Upper lobe of left lung (tissue), 6 donors: ENCODE measurements around the gene TRIM34. TPM values are rescaled to one million over a fixed set of nuclear protein-coding genes. Genes with fewer than 3 reads are reported as not detected.

Experiments
- total RNA-seq, 6 donors: library from RNA; depleted of rRNA in 4 of 6; stranded (reverse); fragments of >200 nt in 4 of 6; gene quantifications; one replicate each; pipeline versions ENCODE4 v1.1.0 to v1.2.1, GENCODE V29; 2016 to 2021
- donor health status: DM: no; HTN: no; CAD: no; lungs with moderate emphysema.
- donor health status: DM: no; HTN: yes; CAD: no; lungs with severe emphysema.

The TRIM34 gene
- total RNA-seq, 6 donors from 2014 or later: 5.8 to 15.0 (median 8.4) TPM

Other genes with a start within 250 kb of the TRIM34 start
- not detected for gene OR51M1, start 241.2 kb upstream of the TRIM34 start, total RNA-seq
- not detected for gene OR51Q1, start 202.9 kb upstream of the TRIM34 start, total RNA-seq
- gene OR51I1, start 183.5 kb upstream of the TRIM34 start, total RNA-seq: under 1 TPM in 1 of 6 donors, not detected in 5; 0.76 TPM
- gene OR51I2, start 175.7 kb upstream of the TRIM34 start, total RNA-seq: not detected
- not detected for gene OR52D1, start 136.3 kb upstream of the TRIM34 start, total RNA-seq
- 1 to 10 TPM in 2 of 6 donors, under 1 TPM in 4; 0.29 to 2.0 (median 0.72) TPM for gene UBQLN3, start 115.0 kb upstream of the TRIM34 start, total RNA-seq
- 1 to 10 TPM in 3 of 6 donors, under 1 TPM in 3; 0.26 to 5.2 (median 1.3) TPM for gene UBQLNL, start 108.3 kb upstream of the TRIM34 start, total RNA-seq
- under 1 TPM in 2 of 6 donors, not detected in 4; 0.24 to 0.55 TPM for gene OR52H1, start 76.5 kb upstream of the TRIM34 start, total RNA-seq
- gene OR52B6, start 44.1 kb upstream of the TRIM34 start, total RNA-seq: not detected
- 1 to 10 TPM; 1.0 to 8.8 (median 2.1) TPM for gene TRIM6, start 28.4 kb upstream of the TRIM34 start, total RNA-seq
- gene TRIM5, start 60.1 kb downstream of the TRIM34 start, total RNA-seq: 10 to 100 TPM; 21.1 to 53.0 (median 35.9) TPM
- gene TRIM22, start 64.8 kb downstream of the TRIM34 start, total RNA-seq: 100 to 1,000 TPM in 4 of 6 donors, 10 to 100 TPM in 2; 82.2 to 262 (median 162) TPM
- gene OR56B1, start 111.4 kb downstream of the TRIM34 start, total RNA-seq: 1 to 10 TPM in 1 of 6 donors, under 1 TPM in 1, not detected in 4; 0.30 to 1.0 TPM
- 1 to 10 TPM in 1 of 6 donors, under 1 TPM in 3, not detected in 2; 0.20 to 1.9 (median 0.72) TPM for gene OR52N4, start 129.2 kb downstream of the TRIM34 start, total RNA-seq
- not detected for gene OR52N5, start 158.4 kb downstream of the TRIM34 start, total RNA-seq
- under 1 TPM in 1 of 6 donors, not detected in 5; 0.20 TPM for gene OR52N1, start 166.3 kb downstream of the TRIM34 start, total RNA-seq
- not detected for gene OR52N2, start 183.9 kb downstream of the TRIM34 start, total RNA-seq
- not detected for gene OR52E6, start 216.9 kb downstream of the TRIM34 start, total RNA-seq
- gene OR52E8, start 232.7 kb downstream of the TRIM34 start, total RNA-seq: not detected